Esophagus squamous epithelium (tissue), 5 donors: ENCODE results near the gene ARPC1B. TPM values are rescaled to one million over a fixed set of nuclear protein-coding genes. Genes with fewer than 3 reads are reported as not detected.
A peak's percentile ranks its signal among the peaks of the same experiment; 100 is the strongest.
"Not testable (repeated sequence)": the region's sequence is repeated elsewhere in the genome, so short reads cannot be mapped to it uniquely, and the experiment has no call there.

ENCODE experiments used
- DNase-seq: peaks from one replicate; lab custom pipeline; 2025; lab: John Stamatoyannopoulos, UW
- H3K27ac ChIP-seq, 4 donors: fragments of 200-600 bp; sonication (generic); one replicate each; pipeline ENCODE4 v1.5.1; 2016 to 2019; ENCODE audit warnings: mild to moderate bottlenecking in 1 of 4
- H3K27me3 ChIP-seq, 4 donors: fragments of 200-600 bp; sonication (generic); 1 replicate in 3 of 4; 2 replicates in 1 of 4; pipeline versions ENCODE4 v1.5.1 to v1.6.0; 2017 to 2021; ENCODE audit warnings: antibody characterized with exemption in 1 of 4
- H3K36me3 ChIP-seq, 3 donors: fragments of 200-600 bp; sonication (generic); one replicate each; pipeline ENCODE4 v1.5.1; 2016 to 2019
- H3K4me1 ChIP-seq, 3 donors: fragments of 200-600 bp; sonication (generic); one replicate each; pipeline ENCODE4 v1.5.1; 2017 to 2019
- H3K4me3 ChIP-seq, 4 donors: fragments of 200-600 bp; sonication (generic); 1 replicate in 3 of 4; 2 replicates in 1 of 4; pipeline ENCODE4 v1.5.1; 2016 to 2019; ENCODE audit warnings: mild to moderate bottlenecking in 2 of 4, moderate library complexity in 1 of 4
- H3K9me3 ChIP-seq, 3 donors: fragments of 200-600 bp; sonication (generic); one replicate each; pipeline ENCODE4 v1.5.1; 2016 to 2019
- CTCF ChIP-seq, 6 experiments: fragments of 450-650 bp in 4 of 6; fragments of 200-600 bp in 2 of 6; sonication (generic) in 2 of 6; IDR thresholded peaks; one replicate each; pipeline ENCODE4 v1.5.1; 2016 to 2019; ENCODE audit warnings: antibody characterized with exemption in 6 of 6, mild to moderate bottlenecking in 4 of 6, moderate library complexity in 4 of 6
- POLR2A ChIP-seq, 4 donors: fragments of 450-650 bp; IDR thresholded peaks; one replicate each; pipeline ENCODE4 v1.6.1; 2017; ENCODE audit warnings: antibody characterized with exemption in 4 of 4, mild to moderate bottlenecking in 4 of 4, moderate library complexity in 3 of 4
- WGBS, 2 donors: methylation state at CpG; one replicate each; pipeline ENCODE4 v1.1.5; 2018; 5-methylcytosine and 5-hydroxymethylcytosine counted together
- intact Hi-C: fragments of 100-400 bp; cut with DNase I; formaldehyde crosslinking; loops from one replicate; pipeline ENCODE4 v1.15.0; 2022
- total RNA-seq, 4 donors: library from RNA; depleted of rRNA; stranded (reverse); fragments of >200 nt; gene quantifications; one replicate each; pipeline ENCODE4 v1.1.0, GENCODE V29; 2016
- donor health status: DM: yes; HTN: yes; CAD: no.

ARPC1B gene
- total RNA-seq, 4 donors from 2014 or later = 27.9 to 166 (median 128) TPM

GRCh38 chr7:99331002-99331401, 43.5 kb upstream of the ARPC1B start:
- TF ChIP-seq POLR2A (IDR thresholded peaks at IDR 0.05) (no peak), CTCF (IDR thresholded peaks at IDR 0.05) (no peak)
- Histone ChIP-seq H3K27me3 (no peaks in the 10 kb centered on the region), H3K4me3 (no peak overlapping the region), H3K9me3 (no peaks in the 10 kb centered on the region), H3K4me1 (peaks cover 18 to 67% (median 25%) of the 10 kb centered on the region in 3 donors), H3K36me3 (peaks cover 0 to 42% (median 14%) of the 10 kb centered on the region in 3 donors), H3K27ac (peak overlapping the region; percentile 61 to 84 (median 71))
- WGBS, 2 donors = 83 to 86% methylated on average over 2 of the region's 2 CpGs
- DNase-seq = no peak
- intact Hi-C loops = no loop called here

- intact Hi-C loops = no loop called here
- no peak overlapping the region for H3K4me3 ChIP-seq
- H3K36me3 ChIP-seq = peaks cover 9 to 100% (median 49%) of the 10 kb centered on the region in 3 donors
- no peak for TF ChIP-seq POLR2A (IDR thresholded peaks at IDR 0.05)
- TF ChIP-seq CTCF (IDR thresholded peaks at IDR 0.05) = no peak
- no peak for DNase-seq
- H3K9me3 ChIP-seq = no peaks in the 10 kb centered on the region
- WGBS, 2 donors = 91 to 94% methylated on average over 3 of the region's 3 CpGs
- H3K27ac ChIP-seq = no peak overlapping the region
- no peaks in the 10 kb centered on the region for H3K27me3 ChIP-seq
- no peaks in the 10 kb centered on the region for H3K4me1 ChIP-seq
These were observed 34.9 kb upstream of the ARPC1B start for GRCh38 chr7:99339595-99339994.

GRCh38 chr7:99340659-99341058, 33.9 kb upstream of the ARPC1B start:
- intact Hi-C loops = no loop called here
- H3K9me3 ChIP-seq = no peaks in the 10 kb centered on the region
- H3K27ac ChIP-seq = peak overlapping the region in 2 of 4 donors; percentile 50 to 56
- peaks cover 9 to 100% (median 50%) of the 10 kb centered on the region in 3 donors for H3K36me3 ChIP-seq
- TF ChIP-seq CTCF (IDR thresholded peaks at IDR 0.05) (no peak), POLR2A (IDR thresholded peaks at IDR 0.05) (no peak)
- H3K4me1 ChIP-seq = no peaks in the 10 kb centered on the region
- WGBS, 2 donors = 78 to 82% methylated on average over 1 to 3 of the region's 3 CpGs
- H3K4me3 ChIP-seq = no peak overlapping the region
- no peaks in the 10 kb centered on the region for H3K27me3 ChIP-seq
- DNase-seq = no peak

GRCh38 chr7:99344061-99344647, 30.4 kb upstream of the ARPC1B start:
- H3K36me3 ChIP-seq = peaks cover 13 to 100% (median 59%) of the 10 kb centered on the region in 3 donors
- intact Hi-C loops = no loop called here

GRCh38 chr7:99350641-99351040, 23.9 kb upstream of the ARPC1B start:
- H3K4me3 ChIP-seq, H3K9me3 ChIP-seq, DNase-seq, intact Hi-C loops, H3K27me3 ChIP-seq, H3K4me1 ChIP-seq, H3K27ac ChIP-seq: not testable (repeated sequence)
- WGBS, 2 donors = 100% methylated on average over 1 of the region's 3 CpGs
- H3K36me3 ChIP-seq = peaks cover 51 to 100% (median 66%) of the 10 kb centered on the region in 3 donors

More at GRCh38 chr7:99344061-99344647, 30.4 kb upstream of the ARPC1B start:
- H3K4me1 ChIP-seq = no peaks in the 10 kb centered on the region
- no peak overlapping the region for H3K4me3 ChIP-seq
- TF ChIP-seq POLR2A (IDR thresholded peaks at IDR 0.05) = no peak
- no peak for TF ChIP-seq CTCF (IDR thresholded peaks at IDR 0.05)
- H3K27me3 ChIP-seq = no peaks in the 10 kb centered on the region
- no peak overlapping the region for H3K27ac ChIP-seq
- no peak for DNase-seq
- 93 to 94% methylated on average over 10 to 13 of the region's 13 CpGs for WGBS, 2 donors
- H3K9me3 ChIP-seq = no peaks in the 10 kb centered on the region
